SK-N-SH (cell line): ENCODE data around the gene MTMR8. TPM values are rescaled to one million over a fixed set of nuclear protein-coding genes. Genes with fewer than 3 reads are reported as not detected.

Experiments
- CTCF ChIA-PET: fragments of 300-600, 350-600 bp; formaldehyde crosslinking; extraction: SDS; loops from one replicate; lab custom pipeline; 2021; lab: Yijun Ruan, JAX
- POLR2A ChIA-PET: fragments of 350-600 bp; sonication (Branson Sonifier 250); formaldehyde crosslinking; extraction: SDS; loops from one replicate; lab custom pipeline; 2020; ENCODE audit warnings: antibody characterized with exemption, inconsistent platforms; lab: Yijun Ruan, JAX
- DNase-seq: peaks from one replicate; pipeline ENCODE4 v3.0.0; 2012
- H2AFZ ChIP-seq: fragments of 200-600 bp; sonication (generic); 2 replicates; pipeline ENCODE4 v1.8.1; 2016; ENCODE audit warnings: antibody characterized with exemption, mild to moderate bottlenecking, low read depth
- H3F3A ChIP-seq: fragments of 200-600 bp; sonication (generic); replicated peaks from 2 replicates; pipeline ENCODE3; 2016; ENCODE audit warnings: antibody characterized with exemption, mild to moderate bottlenecking; ENCODE audit not compliant: insufficient read depth
- H3K27ac ChIP-seq, 2 experiments: fragments of 200-500 bp in 1 of 2; fragments of 200-600 bp in 1 of 2; sonication (Bioruptor generic) in 1 of 2; sonication (generic), shearing (Covaris generic) in 1 of 2; 2 replicates each; pipeline versions ENCODE4 v1.5.1 to v1.6.1; 2014 to 2016; ENCODE audit warnings: low read depth in 2 of 2, inconsistent platforms in 1 of 2, low read length in 1 of 2, mild to moderate bottlenecking in 1 of 2, mixed read lengths in 1 of 2
- H3K27me3 ChIP-seq: fragments of 200-600 bp; sonication (generic), shearing (Covaris generic); 2 replicates; pipeline ENCODE4 v1.6.1; 2016; ENCODE audit warnings: mixed run types; ENCODE audit not compliant: insufficient read depth
- H3K36me3 ChIP-seq, 2 experiments: fragments of 200-500 bp in 1 of 2; fragments of 200-600 bp in 1 of 2; sonication (Bioruptor generic) in 1 of 2; sonication (generic) in 1 of 2; replicated peaks in 1 of 2; 2 replicates each; pipeline versions ENCODE3 to v1.5.1; 2014 to 2016; ENCODE audit warnings: low read length in 1 of 2, mild to moderate bottlenecking in 1 of 2; ENCODE audit not compliant: insufficient read depth in 2 of 2, control insufficient read depth in 1 of 2
- H3K4me1 ChIP-seq, 2 experiments: fragments of 200-500 bp in 1 of 2; fragments of 200-600 bp in 1 of 2; sonication (Bioruptor generic) in 1 of 2; sonication (generic), shearing (Covaris generic) in 1 of 2; 2 replicates each; pipeline versions ENCODE4 v1.5.1 to v1.6.1; 2014 to 2016; ENCODE audit warnings: low read depth in 1 of 2, low read length in 1 of 2, mixed run types in 1 of 2; ENCODE audit not compliant: insufficient read depth in 2 of 2, control insufficient read depth in 1 of 2
- H3K4me2 ChIP-seq: fragments of 200-600 bp; sonication (generic), shearing (Covaris generic); 2 replicates; pipeline ENCODE4 v1.6.1; 2017; ENCODE audit warnings: mixed run types
- H3K4me3 ChIP-seq, 2 experiments: fragments of 200-500 bp in 1 of 2; fragments of 200-600 bp in 1 of 2; sonication (Bioruptor generic) in 1 of 2; sonication (generic), shearing (Covaris generic) in 1 of 2; 2 replicates each; pipeline versions ENCODE4 v1.5.1 to v1.8.1; 2014 to 2016; ENCODE audit warnings: low read depth in 2 of 2, inconsistent platforms in 1 of 2, low read length in 1 of 2, mild to moderate bottlenecking in 1 of 2, mixed read lengths in 1 of 2, moderate library complexity in 1 of 2
- H3K79me2 ChIP-seq: fragments of 200-600 bp; sonication (generic); 2 replicates; pipeline ENCODE4 v1.8.1; 2017; ENCODE audit warnings: mild to moderate bottlenecking; ENCODE audit not compliant: insufficient read depth
- H3K9ac ChIP-seq: fragments of 200-600 bp; sonication (generic); 2 replicates; pipeline ENCODE4 v1.6.1; 2017; ENCODE audit warnings: mixed run types
- H3K9me2 ChIP-seq: fragments of 200-600 bp; sonication (generic); 2 replicates; pipeline ENCODE4 v1.6.1; 2017; ENCODE audit warnings: mixed run types
- H3K9me3 ChIP-seq: fragments of 200-600 bp; sonication (generic); 2 replicates; pipeline ENCODE4 v1.6.1; 2017; ENCODE audit warnings: mixed run types, mild to moderate bottlenecking, moderate library complexity
- H4K20me1 ChIP-seq: fragments of 200-600 bp; sonication (generic); 2 replicates; pipeline ENCODE4 v1.6.1; 2017; ENCODE audit warnings: mild to moderate bottlenecking, mixed run types; ENCODE audit not compliant: insufficient read depth
- ELF1 ChIP-seq: IDR thresholded peaks from 2 replicates; pipeline ENCODE4 v1.4.0; 2012
- FOSL2 ChIP-seq: IDR thresholded peaks from 2 replicates; pipeline ENCODE4 v1.4.0; 2012; ENCODE audit warnings: low read depth, mild to moderate bottlenecking, moderate library complexity, borderline replicate concordance
- GATA2 ChIP-seq: sonication (generic); formaldehyde crosslinking; IDR thresholded peaks from 2 replicates; pipeline ENCODE4 v1.5.0; 2020; ENCODE audit warnings: mild to moderate bottlenecking, missing genetic modification reagents
- IRF3 ChIP-seq: fragments of 150-350 bp; IDR thresholded peaks from 2 replicates; pipeline ENCODE4 v1.6.1; 2016; ENCODE audit warnings: mild to moderate bottlenecking, low read depth, low read length
- JUND ChIP-seq: IDR thresholded peaks from 2 replicates; pipeline ENCODE4 v1.4.0; 2012
- NFIC ChIP-seq: IDR thresholded peaks from 2 replicates; pipeline ENCODE4 v1.4.0; 2012; ENCODE audit warnings: borderline replicate concordance
- NRF1 ChIP-seq: IDR thresholded peaks from 2 replicates; pipeline ENCODE4 v1.6.1; 2012; ENCODE audit warnings: low read depth, mild to moderate bottlenecking, low read length
- PBX3 ChIP-seq: IDR thresholded peaks from 2 replicates; pipeline ENCODE4; 2012
- RAD21 ChIP-seq: IDR thresholded peaks from 2 replicates; pipeline ENCODE4 v1.6.1; 2012; ENCODE audit warnings: mild to moderate bottlenecking, low read length
- REST ChIP-seq: IDR thresholded peaks from 2 replicates; pipeline ENCODE4 v1.6.1; 2012; ENCODE audit warnings: mild to moderate bottlenecking, low read depth, low read length, moderate library complexity
- RFX5 ChIP-seq: IDR thresholded peaks from 2 replicates; pipeline ENCODE4 v1.6.1; 2012; ENCODE audit warnings: mild to moderate bottlenecking, improper control_type of control experiment, low read length
- RXRA ChIP-seq: IDR thresholded peaks from 2 replicates; pipeline ENCODE4 v1.4.0; 2012; ENCODE audit warnings: low read depth, mild to moderate bottlenecking, borderline replicate concordance
- SIN3A ChIP-seq: IDR thresholded peaks from 2 replicates; pipeline ENCODE4 v1.6.1; 2012; ENCODE audit warnings: low read depth, mild to moderate bottlenecking, low read length, moderate library complexity, borderline replicate concordance
- SMC3 ChIP-seq: IDR thresholded peaks from 2 replicates; pipeline ENCODE4 v1.6.1; 2012; ENCODE audit warnings: low read depth, low read length, improper control_type of control experiment
- YY1 ChIP-seq: IDR thresholded peaks from 2 replicates; pipeline ENCODE4 v1.4.0; 2012; ENCODE audit warnings: low read depth, mild to moderate bottlenecking
- WGBS: methylation state at CpG from one replicate; pipeline ENCODE4 v1.1.6; 2017; ENCODE audit warnings: low lambda C conversion rate; 5-methylcytosine and 5-hydroxymethylcytosine counted together
- polyA plus RNA-seq, 3 experiments: library from polyadenylated mRNA; depleted of rRNA; stranded (reverse); fragments of >200 nt; gene quantifications; 2 replicates each; pipeline ENCODE4 v1.2.3, GENCODE V29; 2012

Gene MTMR8
- polyA plus RNA-seq, 1 of the 3 experiments (the other 2 are of a cell fraction) = 0.35 TPM

- TF ChIP-seq REST (no peak), SIN3A (no peak), ELF1 (no peak), FOSL2 (no peak), SMC3 (no peak), GATA2 (CRISPR knock-in tag) (no peak), NFIC (no peak)
These were observed at the start of gene MTMR8 (continued) for GRCh38 chrX:64394874-64395567.

DNA sequence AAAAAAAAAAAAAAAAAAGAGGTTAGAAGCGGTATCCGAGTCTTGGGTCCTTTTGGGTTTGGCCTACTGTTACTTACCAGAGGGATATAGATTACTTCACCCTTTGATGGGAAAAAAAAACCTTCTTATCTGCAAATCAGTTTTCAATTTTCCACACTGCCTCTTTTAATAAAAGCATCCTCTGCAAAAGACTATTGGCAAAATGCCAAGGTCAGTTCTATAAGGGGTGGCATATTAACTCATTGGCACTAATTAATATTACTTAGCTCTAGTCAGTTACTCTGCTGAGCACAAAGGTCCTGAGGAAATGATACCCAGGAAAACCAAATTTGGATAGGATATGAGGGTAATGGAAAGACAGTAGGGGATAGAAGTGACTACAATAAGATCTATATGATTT, 44.3 kb upstream of the MTMR8 start:
- WGBS = 6% methylated on average over 2 of the region's 2 CpGs
- no peaks in the 10 kb centered on the region for H3K27me3 ChIP-seq
- H4K20me1 ChIP-seq = no peaks in the 10 kb centered on the region
- no peak for TF ChIP-seq JUND
- no peak for TF ChIP-seq IRF3
- no peak overlapping the region for H3K4me2 ChIP-seq
- DNase-seq = no peak
- ChIA-PET POLR2A (no interaction called here), CTCF (interaction anchor here (1.3 kb wide), 1 partner anchor 16 kb away, joined by 3 read pairs; no protein-coding TSS in a partner anchor)
- H3K4me1 ChIP-seq = no peaks in the 10 kb centered on the region
- no peak overlapping the region for H3K27ac ChIP-seq
- H3K9me2 ChIP-seq = no peaks in the 10 kb centered on the region
- H3K4me3 ChIP-seq = no peak overlapping the region
- H3K9ac ChIP-seq = no peak overlapping the region
- H3K79me2 ChIP-seq = no peaks in the 10 kb centered on the region
- no peaks in the 10 kb centered on the region for H3K36me3 ChIP-seq
- no peak overlapping the region for H2AFZ ChIP-seq
- no peaks in the 10 kb centered on the region for H3F3A ChIP-seq
- H3K9me3 ChIP-seq = no peaks in the 10 kb centered on the region

DNA sequence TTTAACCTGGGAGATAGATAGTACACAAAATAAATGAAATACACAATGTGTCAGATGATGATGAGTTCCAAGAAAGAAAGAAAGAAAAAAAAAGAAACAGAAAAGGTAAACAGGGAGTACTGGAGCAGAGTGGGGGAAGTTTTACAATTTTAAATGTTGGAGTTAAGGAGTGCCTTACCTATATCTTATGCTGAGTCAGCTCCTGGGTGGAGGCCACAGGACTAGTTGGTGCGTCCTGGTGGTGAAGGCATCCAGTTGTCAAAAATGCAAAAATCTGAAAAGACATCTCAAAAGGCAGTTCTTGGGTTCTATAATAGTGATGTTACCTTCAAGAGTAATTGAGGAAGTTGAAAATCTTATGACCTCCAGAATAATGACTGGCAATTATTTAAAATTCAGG, 42.4 kb upstream of the MTMR8 start:
- Histone ChIP-seq H3K4me2 (no peak overlapping the region), H3K27ac (no peak overlapping the region), H3K9me3 (no peaks in the 10 kb centered on the region), H4K20me1 (no peaks in the 10 kb centered on the region), H3K9ac (no peak overlapping the region), H3K27me3 (no peaks in the 10 kb centered on the region), H2AFZ (no peak overlapping the region), H3F3A (no peaks in the 10 kb centered on the region), H3K36me3 (no peaks in the 10 kb centered on the region), H3K4me1 (no peaks in the 10 kb centered on the region), H3K9me2 (no peaks in the 10 kb centered on the region), H3K79me2 (no peaks in the 10 kb centered on the region), H3K4me3 (no peak overlapping the region)
- ChIA-PET POLR2A (no interaction called here), CTCF (no interaction called here)
- no peak for DNase-seq
- WGBS = 18% methylated on average over 1 of the region's 1 CpG
- TF ChIP-seq FOSL2 (no peak), REST (no peak), ELF1 (no peak), SMC3 (no peak), RAD21 (no peak), RXRA (no peak), PBX3 (no peak), RFX5 (no peak), YY1 (no peak), NRF1 (no peak)
